Urinary bladder (tissue), 4 donors: Measurements from ENCODE around the gene CCT6A. TPM values are rescaled to one million over a fixed set of nuclear protein-coding genes. Genes with fewer than 3 reads are reported as not detected.
A peak's percentile ranks its signal among the peaks of the same experiment; 100 is the strongest.
"Not testable (repeated sequence)": the region's sequence is repeated elsewhere in the genome, so short reads cannot be mapped to it uniquely, and the experiment has no call there.

ENCODE experiments used
- DNase-seq: peaks from one replicate; pipeline ENCODE4 v3.0.0-alpha.2; 2015; ENCODE audit errors: extremely low spot score
- H3K27ac ChIP-seq: one replicate; pipeline ENCODE4 v1.5.1; 2013; ENCODE audit warnings: low read depth, mild to moderate bottlenecking, moderate library complexity
- H3K36me3 ChIP-seq: one replicate; pipeline ENCODE4 v1.6.1; 2013; ENCODE audit warnings: mild to moderate bottlenecking, moderate library complexity; ENCODE audit not compliant: insufficient read depth
- H3K4me1 ChIP-seq: one replicate; pipeline ENCODE4 v1.6.1; 2013; ENCODE audit warnings: mild to moderate bottlenecking, moderate library complexity; ENCODE audit not compliant: insufficient read depth
- H3K4me3 ChIP-seq: one replicate; pipeline ENCODE4 v1.5.1; 2013; ENCODE audit warnings: low read depth, low read length
- WGBS: extraction: QIAGEN DNeasy Blood & Tissue Kit; methylation state at CpG from one replicate; pipeline ENCODE4 v1.1.7; 2013; 5-methylcytosine and 5-hydroxymethylcytosine counted together
- polyA plus RNA-seq: library from polyadenylated mRNA; stranded (reverse); fragments of 200-250 nt; gene quantifications from one replicate; pipeline ENCODE4 v1.2.3, GENCODE V29; 2013
- total RNA-seq: library from RNA; depleted of rRNA; stranded (reverse); fragments of >200 nt; gene quantifications from one replicate; pipeline ENCODE4 v1.2.3, GENCODE V29; 2014
- donor health status: healthy with polysubstance abuse.
- donor health status: healthy.

CCT6A gene
- total RNA-seq (133 TPM), polyA plus RNA-seq (90.8 TPM)

- peak within 1 kb of the TSS; percentile 87 for H3K4me3 ChIP-seq
- no peaks in the 10 kb centered on the region for H3K4me1 ChIP-seq
- under 1% methylated on average over 97 of the region's 97 CpGs for WGBS
- peak; percentile 96 for DNase-seq
- peak within 1 kb of the TSS; percentile 90 for H3K27ac ChIP-seq
- peaks cover 3% of the 10 kb centered on the region for H3K36me3 ChIP-seq
These were observed at the start of gene CCT6A, which contains the start of gene PSPH for GRCh38 chr7:56051339-56052191. TSS of gene CCT6A (plus strand) at chr7:56051765. CDS start at chr7:56051849, 84 bp downstream. TSS of gene PSPH (minus strand) at chr7:56051444. CDS start at chr7:56021212, 30,232 bp downstream.

DNA sequence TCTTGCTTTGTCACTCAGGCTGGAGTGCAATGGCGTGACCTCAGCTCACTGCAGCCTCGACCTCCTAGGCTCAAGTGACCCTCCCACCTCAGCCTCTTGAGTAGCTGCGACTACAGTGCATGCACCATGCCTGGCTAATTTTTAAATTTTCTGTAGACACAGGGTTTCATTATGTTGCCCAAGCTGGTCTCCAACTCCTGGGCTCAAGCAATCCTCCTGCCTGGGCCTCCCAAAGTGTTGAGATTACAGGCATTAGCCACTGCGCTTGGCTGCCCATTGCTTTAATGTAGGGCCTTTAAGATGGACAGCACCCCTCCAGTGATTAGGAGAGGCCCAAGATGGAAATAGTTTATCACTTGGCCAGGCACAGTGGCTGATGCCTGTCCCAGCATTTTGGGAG lies 47.8 kb upstream of the CCT6A start:
- Histone ChIP-seq H3K27ac (no peak overlapping the region), H3K4me3 (no peak overlapping the region), H3K36me3 (no peaks in the 10 kb centered on the region), H3K4me1 (peaks cover 2% of the 10 kb centered on the region)
- 90% methylated on average over 4 of the region's 4 CpGs for whole genome bisulfite sequencing
- DNase-seq: no peak

- no peak for DNase-seq
- no peak overlapping the region for H3K27ac ChIP-seq
- H3K4me1 ChIP-seq: peaks cover 2% of the 10 kb centered on the region
- 73% methylated on average over 4 of the region's 4 CpGs for WGBS
- H3K36me3 ChIP-seq: no peaks in the 10 kb centered on the region
- no peak overlapping the region for H3K4me3 ChIP-seq
These were observed 44.4 kb upstream of the CCT6A start for GRCh38 chr7:56007167-56007652.

GRCh38 chr7:56007891-56008290 lies 43.7 kb upstream of the CCT6A start:
- Histone ChIP-seq H3K4me3 (no peak overlapping the region), H3K36me3 (no peaks in the 10 kb centered on the region), H3K27ac (no peak overlapping the region), H3K4me1 (peaks cover 2% of the 10 kb centered on the region)
- WGBS: 81% methylated on average over 9 of the region's 9 CpGs
- no peak for DNase-seq

- H3K27ac ChIP-seq: no peak overlapping the region
These were observed 41.9 kb upstream of the CCT6A start for GRCh38 chr7:56009695-56010094.

GRCh38 chr7:56017015-56017414 lies 34.5 kb upstream of the CCT6A start:
- not testable (repeated sequence) for H3K4me1 ChIP-seq, H3K27ac ChIP-seq, H3K36me3 ChIP-seq, DNase-seq, H3K4me3 ChIP-seq
- 92% methylated on average over 3 of the region's 3 CpGs for WGBS

More at GRCh38 chr7:56009695-56010094, 41.9 kb upstream of the CCT6A start:
- no peak for DNase-seq
- Histone ChIP-seq H3K4me3 (no peak overlapping the region), H3K36me3 (no peaks in the 10 kb centered on the region), H3K4me1 (peaks cover 2% of the 10 kb centered on the region)
- WGBS: 50% methylated on average over 7 of the region's 7 CpGs

- H3K4me3 ChIP-seq: no peak overlapping the region
- 77% methylated on average over 9 of the region's 9 CpGs for WGBS
- DNase-seq: no peak
These were observed 32.1 kb upstream of the CCT6A start for GRCh38 chr7:56019501-56019900.

GRCh38 chr7:56023500-56023899 lies 28.1 kb upstream of the CCT6A start:
- Histone ChIP-seq H3K4me1 (no peaks in the 10 kb centered on the region), H3K4me3 (no peak overlapping the region), H3K36me3 (peaks cover 2% of the 10 kb centered on the region), H3K27ac (no peak overlapping the region)
- no peak for DNase-seq

More at GRCh38 chr7:56019501-56019900, 32.1 kb upstream of the CCT6A start:
- H3K36me3 ChIP-seq: peaks cover 2% of the 10 kb centered on the region
- no peak overlapping the region for H3K27ac ChIP-seq
- H3K4me1 ChIP-seq: no peaks in the 10 kb centered on the region

DNA sequence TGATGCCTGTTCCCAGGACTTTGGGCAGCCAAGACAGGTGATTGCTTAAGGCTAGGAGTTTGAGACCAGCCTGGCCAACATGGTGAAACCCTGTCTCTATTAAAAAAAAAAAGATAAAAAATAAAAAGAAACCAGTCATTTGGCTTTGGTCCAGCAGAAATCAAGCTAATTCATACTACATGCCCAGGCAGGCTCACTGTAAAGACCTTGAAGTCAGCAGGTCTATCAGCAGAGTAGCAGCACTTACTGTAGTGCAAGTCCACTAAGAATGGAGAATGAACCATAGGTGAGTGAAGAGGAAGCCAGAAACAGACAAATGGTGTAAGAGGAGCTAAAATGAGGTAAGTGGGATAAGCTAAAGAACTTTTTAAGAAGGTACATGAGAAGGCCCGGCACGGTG lies 25.0 kb upstream of the CCT6A start:
- H3K27ac ChIP-seq: no peak overlapping the region
- no peak for DNase-seq
- H3K36me3 ChIP-seq: peaks cover 3% of the 10 kb centered on the region
- 90% methylated on average over 2 of the region's 2 CpGs for WGBS
- no peaks in the 10 kb centered on the region for H3K4me1 ChIP-seq
- H3K4me3 ChIP-seq: no peak overlapping the region

GRCh38 chr7:56028942-56029630 lies 22.5 kb upstream of the CCT6A start:
- Histone ChIP-seq H3K4me1 (no peaks in the 10 kb centered on the region), H3K36me3 (peaks cover 3% of the 10 kb centered on the region), H3K4me3 (no peak overlapping the region), H3K27ac (no peak overlapping the region)
- no peak for DNase-seq
- WGBS: 61% methylated on average over 9 of the region's 9 CpGs

- Histone ChIP-seq H3K36me3 (peaks cover 3% of the 10 kb centered on the region), H3K27ac (no peak overlapping the region), H3K4me1 (no peaks in the 10 kb centered on the region), H3K4me3 (no peak overlapping the region)
- no peak for DNase-seq
- WGBS: 92% methylated on average over 8 of the region's 8 CpGs
These were observed 21.2 kb upstream of the CCT6A start for GRCh38 chr7:56030340-56030739.

GRCh38 chr7:56031556-56031955 lies 20.0 kb upstream of the CCT6A start:
- H3K4me3 ChIP-seq, H3K4me1 ChIP-seq, H3K36me3 ChIP-seq, H3K27ac ChIP-seq, DNase-seq: not testable (repeated sequence)
- WGBS: 89% methylated on average over 8 of the region's 8 CpGs

DNA sequence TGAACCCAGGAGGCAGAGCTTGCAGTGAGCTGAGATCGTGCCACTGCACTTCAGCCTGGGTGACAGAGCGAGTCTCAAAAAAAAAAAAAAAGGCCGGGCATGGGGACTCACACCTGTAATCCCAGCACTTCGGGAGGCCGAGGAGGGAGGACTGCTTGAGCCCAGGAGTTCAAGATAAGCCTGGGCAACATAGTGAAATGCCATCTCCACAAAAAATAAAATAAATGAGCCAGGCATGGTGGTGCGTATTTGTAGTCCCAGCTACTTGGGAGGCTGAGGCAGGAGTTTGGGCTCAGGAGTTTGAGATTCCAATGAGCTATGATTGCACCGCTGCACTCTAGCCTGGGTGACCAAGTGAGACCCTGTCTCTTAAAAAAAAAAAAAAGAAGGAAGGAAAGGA lies 19.0 kb upstream of the CCT6A start:
- DNase-seq: not testable (repeated sequence)
- 97% methylated on average over 7 of the region's 7 CpGs for WGBS

More for the DNA sequence above, 19.0 kb upstream of the CCT6A start:
- not testable (repeated sequence) for H3K4me3 ChIP-seq, H3K4me1 ChIP-seq, H3K36me3 ChIP-seq, H3K27ac ChIP-seq
